ENCODE measurements around the gene UNC5A. TPM values are rescaled to one million over a fixed set of nuclear protein-coding genes. Genes with fewer than 3 reads are reported as not detected.

Gene UNC5A
- total RNA-seq, 3 donors from 2014 or later: 0.07 to 0.16 TPM; not detected in 1

DNA sequence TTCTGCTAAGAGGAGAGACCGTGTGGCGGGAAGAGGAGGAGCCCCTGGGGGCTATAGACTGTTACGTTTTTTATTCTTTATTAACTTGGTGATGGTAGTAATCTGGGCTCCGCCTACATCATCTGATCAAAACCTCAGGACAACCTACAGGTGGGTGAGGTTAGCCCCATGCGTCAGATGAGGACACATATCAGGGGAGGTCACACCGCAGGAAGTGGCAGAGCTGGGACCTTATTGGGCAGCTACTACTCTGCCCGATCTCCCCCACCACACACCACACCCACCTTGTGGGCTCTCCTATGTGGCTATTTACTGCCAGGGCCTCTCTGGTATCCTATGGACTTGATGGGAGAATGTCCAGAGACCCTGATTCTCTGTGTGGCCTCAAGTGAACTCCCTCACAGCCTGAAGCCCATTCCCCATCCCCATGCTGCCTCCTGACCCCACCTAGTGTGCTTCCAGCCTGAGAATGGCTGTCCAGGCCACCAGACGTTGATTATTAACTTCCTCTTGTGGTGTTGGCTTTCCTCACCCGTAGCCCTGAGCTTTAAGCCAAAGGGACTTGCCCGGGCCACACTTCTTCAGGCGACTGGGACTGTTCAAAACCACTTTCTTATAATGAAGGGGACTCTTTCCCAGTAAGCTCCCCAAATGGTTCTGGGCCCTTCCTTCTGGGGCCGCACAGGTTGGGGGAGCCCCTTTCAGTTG is 8.2 kb downstream of the UNC5A start:
- intact Hi-C loops (cut with DNase I, micrococcal nuclease): no loop called here
- TF ChIP-seq, protein P1, sequence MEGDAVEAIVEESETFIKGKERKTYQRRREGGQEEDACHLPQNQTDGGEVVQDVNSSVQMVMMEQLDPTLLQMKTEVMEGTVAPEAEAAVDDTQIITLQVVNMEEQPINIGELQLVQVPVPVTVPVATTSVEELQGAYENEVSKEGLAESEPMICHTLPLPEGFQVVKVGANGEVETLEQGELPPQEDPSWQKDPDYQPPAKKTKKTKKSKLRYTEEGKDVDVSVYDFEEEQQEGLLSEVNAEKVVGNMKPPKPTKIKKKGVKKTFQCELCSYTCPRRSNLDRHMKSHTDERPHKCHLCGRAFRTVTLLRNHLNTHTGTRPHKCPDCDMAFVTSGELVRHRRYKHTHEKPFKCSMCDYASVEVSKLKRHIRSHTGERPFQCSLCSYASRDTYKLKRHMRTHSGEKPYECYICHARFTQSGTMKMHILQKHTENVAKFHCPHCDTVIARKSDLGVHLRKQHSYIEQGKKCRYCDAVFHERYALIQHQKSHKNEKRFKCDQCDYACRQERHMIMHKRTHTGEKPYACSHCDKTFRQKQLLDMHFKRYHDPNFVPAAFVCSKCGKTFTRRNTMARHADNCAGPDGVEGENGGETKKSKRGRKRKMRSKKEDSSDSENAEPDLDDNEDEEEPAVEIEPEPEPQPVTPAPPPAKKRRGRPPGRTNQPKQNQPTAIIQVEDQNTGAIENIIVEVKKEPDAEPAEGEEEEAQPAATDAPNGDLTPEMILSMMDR (IDR thresholded peaks at IDR 0.05): no peak
- H3K4me1 ChIP-seq (ENCODE audit: low read depth): peaks cover 5% of the 10 kb centered on the region
- ATAC-seq: peak; percentile 10
- H3K4me3 ChIP-seq: no peak overlapping the region
- H3K36me3 ChIP-seq (ENCODE audit: low read depth): no peaks in the 10 kb centered on the region
- H3K9me3 ChIP-seq: no peaks in the 10 kb centered on the region
- peak in 1 of 3 donors; percentile 8 for DNase-seq

DNA sequence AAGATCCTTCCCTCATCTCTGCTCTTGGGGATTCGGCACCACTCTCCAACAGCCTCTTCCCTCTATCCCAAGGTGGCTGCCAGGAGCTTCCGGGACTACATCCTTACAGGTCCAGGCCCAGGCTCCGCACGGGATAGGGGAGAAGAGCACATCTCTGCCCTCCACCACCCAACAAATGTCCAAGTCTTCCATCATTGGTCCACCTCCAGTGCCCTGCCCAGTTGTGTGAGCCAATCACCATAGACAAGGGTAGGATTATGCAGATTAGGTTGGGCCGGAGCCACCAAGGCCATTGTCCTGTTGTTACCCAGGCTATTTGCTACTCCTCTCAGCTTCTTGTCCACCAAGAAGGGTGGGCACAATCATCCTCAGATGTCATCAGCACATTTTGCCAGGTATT is 9.1 kb downstream of the UNC5A start:
- peak in 1 of 3 donors; percentile 8 for DNase-seq
- H3K4me3 ChIP-seq: no peak overlapping the region
- no peaks in the 10 kb centered on the region for H3K9me3 ChIP-seq
- TF ChIP-seq, protein P1 (IDR thresholded peaks at IDR 0.05): no peak
- intact Hi-C loops (cut with DNase I, micrococcal nuclease): no loop called here
- no peaks in the 10 kb centered on the region for H3K36me3 ChIP-seq (ENCODE audit: low read depth)
- ATAC-seq: no peak
- H3K4me1 ChIP-seq (ENCODE audit: low read depth): peaks cover 5% of the 10 kb centered on the region

DNA sequence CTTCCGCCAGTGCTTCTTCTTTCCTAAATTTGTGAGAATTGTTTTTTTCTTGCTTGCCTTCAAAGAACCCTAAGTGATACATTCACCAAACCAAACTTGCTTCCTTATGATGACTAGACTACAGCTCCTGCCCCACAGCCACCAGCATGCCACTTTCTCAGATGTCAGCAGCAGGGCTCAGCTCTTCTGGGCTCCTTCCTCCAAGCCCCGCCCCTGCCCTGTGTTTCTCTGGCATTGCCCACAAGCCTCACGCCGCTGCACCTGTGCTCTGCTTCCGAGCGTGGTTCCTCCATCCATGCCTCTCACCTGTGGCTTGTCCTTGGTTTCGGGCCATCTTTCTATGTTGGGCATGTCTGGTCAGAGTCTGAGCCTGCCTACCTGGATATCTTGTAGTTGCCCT is 10.6 kb downstream of the UNC5A start:
- peaks cover 5% of the 10 kb centered on the region for H3K4me1 ChIP-seq (ENCODE audit: low read depth)
- TF ChIP-seq, protein P1 (IDR thresholded peaks at IDR 0.05): no peak
- no peaks in the 10 kb centered on the region for H3K9me3 ChIP-seq
- H3K36me3 ChIP-seq (ENCODE audit: low read depth): no peaks in the 10 kb centered on the region
- DNase-seq: peak in 1 of 3 donors; percentile 31
- no peak overlapping the region for H3K4me3 ChIP-seq
- ATAC-seq: no peak
- intact Hi-C loops (cut with DNase I, micrococcal nuclease): no loop called here

DNA sequence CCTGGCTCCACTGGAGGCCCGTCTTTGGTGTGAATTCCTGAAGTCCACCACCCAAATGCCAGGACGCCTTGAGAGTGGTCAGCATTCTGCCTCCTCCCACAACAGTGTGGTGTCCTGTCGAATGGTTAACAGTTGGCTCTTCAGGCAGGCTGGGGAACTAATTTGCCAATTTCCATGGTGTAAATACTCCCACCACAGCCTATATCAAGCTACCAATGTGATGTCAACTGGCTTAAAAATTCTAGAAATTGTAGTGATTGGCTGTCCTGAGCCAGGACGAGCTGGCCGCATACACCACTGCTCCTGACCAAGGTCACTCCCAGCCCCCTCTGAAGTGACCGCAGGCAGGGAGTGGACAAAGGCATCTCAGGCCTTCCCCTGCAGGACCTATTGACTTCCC is 11.1 kb downstream of the UNC5A start:
- Histone ChIP-seq H3K4me3 (no peak overlapping the region), H3K36me3 (ENCODE audit: low read depth) (no peaks in the 10 kb centered on the region), H3K4me1 (ENCODE audit: low read depth) (peaks cover 5% of the 10 kb centered on the region), H3K9me3 (no peaks in the 10 kb centered on the region)
- no peak for ATAC-seq
- TF ChIP-seq, protein P1 (IDR thresholded peaks at IDR 0.05): no peak
- peak in 1 of 3 donors; percentile 7 for DNase-seq
- intact Hi-C loops (cut with DNase I, micrococcal nuclease): no loop called here

DNA sequence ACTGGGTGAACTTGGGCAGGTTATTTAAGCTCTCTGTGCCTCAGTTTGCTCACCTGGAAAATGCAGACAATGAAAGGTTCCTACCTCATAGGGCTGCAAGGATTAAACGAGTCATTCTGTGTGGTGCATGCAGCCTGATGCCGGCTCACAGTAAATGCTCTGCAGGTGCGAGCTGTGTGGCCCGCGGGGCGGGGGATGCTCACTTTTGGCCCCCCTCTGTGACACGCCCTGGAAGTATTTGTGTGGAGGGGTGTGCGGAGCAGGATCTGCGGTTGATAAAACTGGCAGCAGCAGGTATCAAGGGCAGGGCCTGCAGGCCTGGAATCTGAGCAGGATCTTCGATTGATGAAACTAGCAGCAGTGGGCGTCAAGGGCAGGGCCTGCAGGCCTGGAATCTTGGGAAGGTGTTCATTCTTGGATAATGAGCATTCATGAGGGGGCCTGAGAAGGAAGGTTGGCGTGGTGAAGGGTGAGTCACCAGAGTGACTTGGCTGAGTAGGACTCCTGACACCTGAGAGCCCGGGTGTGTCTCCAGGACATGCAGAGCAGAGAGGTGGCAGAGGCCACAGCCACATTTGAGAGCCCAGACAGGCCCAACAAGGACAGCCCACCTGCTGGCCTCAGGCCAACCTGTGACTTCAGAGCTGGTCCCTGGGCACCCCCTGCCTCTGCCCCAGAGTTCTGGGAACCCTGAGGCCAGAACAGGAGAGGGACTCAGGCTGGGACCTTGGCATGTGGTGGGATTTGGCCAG is 11.9 kb downstream of the UNC5A start:
- peak in 1 of 3 donors; percentile 34 for DNase-seq
- H3K4me1 ChIP-seq (ENCODE audit: low read depth): peaks cover 5% of the 10 kb centered on the region
- TF ChIP-seq, protein P1 (IDR thresholded peaks at IDR 0.05): no peak
- no peak for ATAC-seq
- no peaks in the 10 kb centered on the region for H3K36me3 ChIP-seq (ENCODE audit: low read depth)
- intact Hi-C loops (cut with DNase I, micrococcal nuclease): no loop called here
- no peaks in the 10 kb centered on the region for H3K9me3 ChIP-seq
- no peak overlapping the region for H3K4me3 ChIP-seq
